Measurements from ENCODE around the gene PDZD7.

Gene PDZD7

DNA sequence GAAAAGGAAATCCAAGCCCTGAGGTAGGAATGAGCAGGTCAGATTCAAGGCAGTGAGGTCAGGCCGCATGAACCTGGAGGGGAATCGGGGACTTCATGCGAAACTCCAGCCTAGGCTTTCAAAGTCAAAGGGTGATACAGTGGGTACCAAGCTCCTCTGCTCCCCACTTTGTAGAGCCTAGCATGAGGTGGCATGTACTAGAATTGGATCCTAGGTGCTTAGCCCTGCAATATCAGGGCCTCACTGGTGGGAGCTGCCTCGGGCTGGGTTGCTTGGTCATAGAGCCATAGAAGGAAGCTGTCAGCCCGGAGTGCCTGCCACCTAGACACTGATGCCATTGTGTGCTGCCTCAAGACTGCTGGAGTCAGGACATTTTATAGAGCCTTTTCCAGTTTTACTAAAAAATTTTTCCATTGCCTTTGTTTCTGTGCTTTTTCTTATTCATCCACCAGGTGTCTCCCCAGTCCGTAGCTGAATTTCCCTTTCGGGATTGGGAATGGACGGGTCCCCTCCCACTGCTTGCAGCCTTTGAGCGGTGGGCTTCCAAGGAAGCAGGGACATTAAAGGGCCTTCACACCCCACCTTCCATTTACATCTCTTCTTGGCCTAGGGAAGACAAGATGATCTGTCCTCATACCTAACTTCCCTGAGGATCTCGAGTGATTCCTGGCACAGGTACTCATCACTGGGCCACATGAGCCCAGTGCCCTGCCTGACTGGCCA lies 36.8 kb downstream of the PDZD7 start:
- Histone ChIP-seq H3K36me3 (ENCODE audit: control insufficient read depth, insufficient read depth, low read length) (peaks cover 39% of the 10 kb centered on the region), H3K4me3 (ENCODE audit: extremely low read depth, insufficient read depth, low read length, poor library complexity, severe bottlenecking) (no peak overlapping the region), H3K27ac (ENCODE audit: low read depth, low read length, severe bottlenecking) (no peak overlapping the region), H3K4me1 (ENCODE audit: control insufficient read depth, insufficient read depth, low read length, poor library complexity, severe bottlenecking) (peaks cover 24% of the 10 kb centered on the region), H3K9me3 (ENCODE audit: control insufficient read depth, low read length) (no peaks in the 10 kb centered on the region)
- WGBS, 2 experiments (ENCODE audit: insufficient coverage in 2 of 2), result 70 to 76% methylated on average over 8 to 10 of the region's 10 CpGs

DNA sequence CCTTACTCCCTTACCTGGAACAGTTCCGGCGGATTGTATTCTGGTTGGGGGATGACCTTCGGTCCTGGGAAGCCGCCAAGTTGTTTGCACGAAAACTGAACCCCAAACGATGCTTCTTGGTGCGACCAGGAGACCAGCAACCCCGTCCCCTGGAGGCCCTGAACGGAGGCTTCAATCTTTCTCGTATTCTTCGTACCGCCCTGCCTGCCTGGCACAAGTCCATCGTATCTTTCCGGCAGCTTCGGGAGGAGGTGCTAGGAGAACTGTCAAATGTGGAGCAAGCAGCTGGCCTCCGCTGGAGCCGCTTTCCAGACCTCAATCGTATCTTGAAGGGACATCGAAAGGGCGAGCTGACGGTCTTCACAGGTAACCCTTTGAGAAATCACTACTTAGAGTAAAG lies 41.8 kb downstream of the PDZD7 start:
- Histone ChIP-seq H3K36me3 (ENCODE audit: control insufficient read depth, insufficient read depth, low read length) (peaks cover 62% of the 10 kb centered on the region), H3K9me3 (ENCODE audit: control insufficient read depth, low read length) (no peaks in the 10 kb centered on the region), H3K27ac (ENCODE audit: low read depth, low read length, severe bottlenecking) (no peak overlapping the region), H3K4me3 (ENCODE audit: extremely low read depth, insufficient read depth, low read length, poor library complexity, severe bottlenecking) (no peak overlapping the region), H3K4me1 (ENCODE audit: control insufficient read depth, insufficient read depth, low read length, poor library complexity, severe bottlenecking) (peaks cover 21% of the 10 kb centered on the region)
- WGBS, 2 experiments (ENCODE audit: insufficient coverage in 2 of 2), result 95% methylated on average over 17 to 21 of the region's 21 CpGs

DNA sequence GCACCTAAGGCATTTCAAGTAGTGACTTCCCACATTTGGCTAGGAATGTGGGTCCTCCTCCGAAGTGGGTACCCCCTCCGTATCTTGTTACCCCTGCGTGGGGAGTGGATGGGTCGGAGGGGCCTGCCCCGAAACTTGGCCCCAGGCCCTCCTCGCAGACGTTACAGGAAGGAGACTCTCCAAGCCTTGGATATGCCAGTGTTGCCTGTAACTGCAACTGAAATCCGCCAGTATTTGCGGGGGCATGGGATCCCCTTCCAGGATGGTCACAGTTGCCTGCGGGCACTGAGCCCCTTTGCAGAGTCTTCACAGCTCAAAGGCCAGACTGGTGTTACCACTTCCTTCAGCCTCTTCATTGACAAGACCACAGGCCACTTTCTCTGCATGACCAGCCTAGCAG lies 42.8 kb downstream of the PDZD7 start:
- H3K36me3 ChIP-seq (ENCODE audit: control insufficient read depth, insufficient read depth, low read length), result peaks cover 55% of the 10 kb centered on the region
- no peak overlapping the region for H3K27ac ChIP-seq (ENCODE audit: low read depth, low read length, severe bottlenecking)
- no peaks in the 10 kb centered on the region for H3K9me3 ChIP-seq (ENCODE audit: control insufficient read depth, low read length)
- H3K4me1 ChIP-seq (ENCODE audit: control insufficient read depth, insufficient read depth, low read length, poor library complexity, severe bottlenecking), result peaks cover 21% of the 10 kb centered on the region
- 69 to 81% methylated on average over 9 to 10 of the region's 10 CpGs for WGBS, 2 experiments (ENCODE audit: insufficient coverage in 2 of 2)
- peak overlapping the region; percentile 98 for H3K4me3 ChIP-seq (ENCODE audit: extremely low read depth, insufficient read depth, low read length, poor library complexity, severe bottlenecking)

DNA sequence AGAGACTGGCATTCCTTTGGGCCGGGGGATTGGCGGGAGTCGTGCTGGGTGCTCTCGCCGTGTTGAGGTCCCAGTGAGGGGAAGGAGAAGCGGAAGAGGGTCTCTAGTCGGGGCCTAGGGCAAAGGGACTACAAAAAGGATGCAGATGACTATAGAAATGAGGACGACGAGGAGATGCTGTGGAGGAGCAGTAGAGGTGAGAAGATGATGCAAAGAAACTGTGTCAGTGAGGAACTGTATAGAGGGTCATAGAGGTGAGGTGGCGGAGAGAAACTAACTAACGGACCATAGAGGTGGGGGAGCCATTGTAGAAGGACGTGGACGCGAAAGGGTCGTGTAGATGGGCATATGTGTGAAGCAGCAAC lies 43.3 kb downstream of the PDZD7 start:
- H3K27ac ChIP-seq (ENCODE audit: low read depth, low read length, severe bottlenecking), result peak overlapping the region; percentile 30
- 1 to 3% methylated on average over 15 of the region's 15 CpGs for WGBS, 2 experiments (ENCODE audit: insufficient coverage in 2 of 2)
- H3K4me3 ChIP-seq (ENCODE audit: extremely low read depth, insufficient read depth, low read length, poor library complexity, severe bottlenecking), result peak overlapping the region; percentile 98
- peaks cover 21% of the 10 kb centered on the region for H3K4me1 ChIP-seq (ENCODE audit: control insufficient read depth, insufficient read depth, low read length, poor library complexity, severe bottlenecking)
- no peaks in the 10 kb centered on the region for H3K9me3 ChIP-seq (ENCODE audit: control insufficient read depth, low read length)
- peaks cover 55% of the 10 kb centered on the region for H3K36me3 ChIP-seq (ENCODE audit: control insufficient read depth, insufficient read depth, low read length)

DNA sequence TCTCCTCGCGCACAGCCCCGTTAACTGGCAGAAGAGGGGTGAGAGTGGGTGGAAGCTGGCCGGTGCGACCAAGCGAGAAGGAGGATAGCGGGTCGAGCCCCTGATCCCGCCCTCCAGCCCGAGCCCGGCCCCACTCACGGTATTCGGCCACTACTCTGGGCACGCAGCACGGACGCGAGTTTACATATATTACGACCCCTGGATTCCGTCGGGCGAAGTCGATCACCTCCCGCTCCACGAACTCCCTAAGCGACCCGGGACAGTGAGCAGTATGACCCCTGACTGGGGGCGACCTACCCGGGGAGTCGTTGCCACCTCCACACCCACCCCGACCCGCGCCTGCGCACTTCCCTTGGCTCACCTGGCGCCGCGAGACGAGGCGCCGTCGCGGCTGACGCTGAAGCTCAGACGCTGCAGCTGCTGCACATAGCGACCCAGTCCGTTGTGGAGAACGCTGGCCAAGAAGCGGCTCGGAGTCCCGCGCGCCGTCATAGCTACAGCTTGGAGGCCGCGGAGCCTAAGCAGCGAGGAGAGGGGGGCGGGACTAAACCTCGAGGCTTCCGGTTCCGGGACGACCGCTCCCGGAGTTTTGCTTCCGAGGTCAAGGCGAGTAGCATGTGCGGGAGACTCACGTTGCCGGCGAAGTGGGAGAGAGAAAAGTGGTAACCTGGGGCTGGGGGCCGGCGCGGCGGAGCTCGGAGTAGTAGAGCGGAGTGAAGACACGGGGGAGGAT lies 43.8 kb downstream of the PDZD7 start, which contains the start of the genes MRPL43 and TWNK:
MRPL43 (minus strand) TSS at position 546 of the 733 bp plus-strand sequence; CDS start at position 492, 54 bp downstream.
TWNK (plus strand) TSS at position 592 of the 733 bp plus-strand sequence. CDS start 668 bp downstream, outside the sequence.
- WGBS, 2 experiments (ENCODE audit: insufficient coverage in 2 of 2), result 0% methylated on average over 52 to 67 of the region's 75 CpGs
- Histone ChIP-seq H3K27ac (ENCODE audit: low read depth, low read length, severe bottlenecking) (peak within 1 kb of the TSS; percentile 67), H3K4me3 (ENCODE audit: extremely low read depth, insufficient read depth, low read length, poor library complexity, severe bottlenecking) (peak within 1 kb of the TSS; percentile 98), H3K9me3 (ENCODE audit: control insufficient read depth, low read length) (no peaks in the 10 kb centered on the region), H3K36me3 (ENCODE audit: control insufficient read depth, insufficient read depth, low read length) (peaks cover 54% of the 10 kb centered on the region), H3K4me1 (ENCODE audit: control insufficient read depth, insufficient read depth, low read length, poor library complexity, severe bottlenecking) (peaks cover 21% of the 10 kb centered on the region)

DNA sequence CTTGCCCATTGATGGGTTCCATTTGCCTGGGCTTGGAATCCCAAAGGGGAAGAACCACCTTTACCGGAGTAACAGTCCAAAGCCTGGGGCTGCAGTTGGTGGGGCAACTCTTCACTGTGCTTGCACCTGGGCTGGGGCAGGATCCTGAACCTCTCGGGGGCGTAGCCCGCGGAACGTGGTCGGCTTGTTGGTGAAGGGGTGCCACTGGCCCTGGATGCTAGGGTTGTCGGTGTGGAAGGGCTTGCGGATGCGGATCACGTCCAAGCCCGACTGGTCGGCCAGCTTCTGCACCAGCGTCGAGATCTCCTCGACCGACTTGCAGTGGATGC lies 44.3 kb downstream of the PDZD7 start:
- H3K36me3 ChIP-seq (ENCODE audit: control insufficient read depth, insufficient read depth, low read length), result peaks cover 59% of the 10 kb centered on the region
- peaks cover 21% of the 10 kb centered on the region for H3K4me1 ChIP-seq (ENCODE audit: control insufficient read depth, insufficient read depth, low read length, poor library complexity, severe bottlenecking)
- H3K9me3 ChIP-seq (ENCODE audit: control insufficient read depth, low read length), result no peaks in the 10 kb centered on the region
- no peak overlapping the region for H3K27ac ChIP-seq (ENCODE audit: low read depth, low read length, severe bottlenecking)
- 24 to 30% methylated on average over 12 to 17 of the region's 17 CpGs for WGBS, 2 experiments (ENCODE audit: insufficient coverage in 2 of 2)
- peak overlapping the region; percentile 98 for H3K4me3 ChIP-seq (ENCODE audit: extremely low read depth, insufficient read depth, low read length, poor library complexity, severe bottlenecking)

DNA sequence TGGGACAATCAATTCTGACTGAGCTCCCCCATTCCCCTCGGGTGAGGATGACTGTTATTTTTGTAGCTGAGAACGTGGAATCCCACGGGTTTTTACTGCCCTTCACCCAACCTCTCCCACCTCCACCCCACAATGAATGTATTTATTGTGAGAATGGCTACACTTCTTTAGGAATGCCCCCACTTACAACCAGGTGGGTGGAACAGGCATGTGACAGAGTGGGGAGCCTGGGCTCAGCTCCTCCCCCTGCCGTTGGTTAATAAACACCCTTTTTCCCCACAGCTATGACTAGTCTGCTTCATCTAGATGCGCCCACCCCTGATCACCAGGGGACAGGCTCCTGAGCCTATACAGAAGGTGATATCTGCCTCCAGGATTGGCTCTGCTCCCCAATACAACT lies 45.6 kb downstream of the PDZD7 start:
- no peak overlapping the region for H3K27ac ChIP-seq (ENCODE audit: low read depth, low read length, severe bottlenecking)
- WGBS, 2 experiments (ENCODE audit: insufficient coverage in 2 of 2), result 83 to 97% methylated on average over 1 to 3 of the region's 5 CpGs
- no peak overlapping the region for H3K4me3 ChIP-seq (ENCODE audit: extremely low read depth, insufficient read depth, low read length, poor library complexity, severe bottlenecking)
- H3K9me3 ChIP-seq (ENCODE audit: control insufficient read depth, low read length), result no peaks in the 10 kb centered on the region
- peaks cover 60% of the 10 kb centered on the region for H3K36me3 ChIP-seq (ENCODE audit: control insufficient read depth, insufficient read depth, low read length)
- H3K4me1 ChIP-seq (ENCODE audit: control insufficient read depth, insufficient read depth, low read length, poor library complexity, severe bottlenecking), result peaks cover 21% of the 10 kb centered on the region

DNA sequence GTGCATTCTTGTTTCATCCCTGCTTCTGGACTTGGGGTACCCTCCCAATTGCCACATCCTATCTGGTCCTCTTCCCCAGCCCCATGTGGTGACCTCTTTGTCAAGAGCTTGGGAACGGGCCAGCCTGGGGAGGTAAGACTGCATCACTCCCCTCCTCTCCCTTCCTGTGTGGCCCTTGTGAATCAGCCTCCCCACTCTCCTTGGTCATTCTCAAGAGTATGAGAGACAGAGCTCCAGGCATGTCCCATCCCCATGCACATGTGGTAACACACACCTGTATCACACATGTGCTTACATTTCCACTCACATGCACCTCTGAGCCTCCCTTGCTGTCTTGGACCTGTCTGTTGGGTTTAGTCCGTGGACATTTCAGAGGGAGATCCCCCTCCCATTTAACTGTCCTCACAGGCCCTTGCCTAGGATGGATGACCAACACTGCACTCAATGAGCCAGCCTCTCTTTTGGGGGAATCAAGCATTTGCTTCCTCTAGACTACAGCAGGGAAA lies 46.2 kb downstream of the PDZD7 start:
- Histone ChIP-seq H3K4me3 (ENCODE audit: extremely low read depth, insufficient read depth, low read length, poor library complexity, severe bottlenecking) (no peak overlapping the region), H3K9me3 (ENCODE audit: control insufficient read depth, low read length) (no peaks in the 10 kb centered on the region), H3K27ac (ENCODE audit: low read depth, low read length, severe bottlenecking) (no peak overlapping the region), H3K36me3 (ENCODE audit: control insufficient read depth, insufficient read depth, low read length) (peaks cover 57% of the 10 kb centered on the region), H3K4me1 (ENCODE audit: control insufficient read depth, insufficient read depth, low read length, poor library complexity, severe bottlenecking) (peaks cover 21% of the 10 kb centered on the region)
- 90 to 100% methylated on average over 2 of the region's 2 CpGs for WGBS, 2 experiments (ENCODE audit: insufficient coverage in 2 of 2)

DNA sequence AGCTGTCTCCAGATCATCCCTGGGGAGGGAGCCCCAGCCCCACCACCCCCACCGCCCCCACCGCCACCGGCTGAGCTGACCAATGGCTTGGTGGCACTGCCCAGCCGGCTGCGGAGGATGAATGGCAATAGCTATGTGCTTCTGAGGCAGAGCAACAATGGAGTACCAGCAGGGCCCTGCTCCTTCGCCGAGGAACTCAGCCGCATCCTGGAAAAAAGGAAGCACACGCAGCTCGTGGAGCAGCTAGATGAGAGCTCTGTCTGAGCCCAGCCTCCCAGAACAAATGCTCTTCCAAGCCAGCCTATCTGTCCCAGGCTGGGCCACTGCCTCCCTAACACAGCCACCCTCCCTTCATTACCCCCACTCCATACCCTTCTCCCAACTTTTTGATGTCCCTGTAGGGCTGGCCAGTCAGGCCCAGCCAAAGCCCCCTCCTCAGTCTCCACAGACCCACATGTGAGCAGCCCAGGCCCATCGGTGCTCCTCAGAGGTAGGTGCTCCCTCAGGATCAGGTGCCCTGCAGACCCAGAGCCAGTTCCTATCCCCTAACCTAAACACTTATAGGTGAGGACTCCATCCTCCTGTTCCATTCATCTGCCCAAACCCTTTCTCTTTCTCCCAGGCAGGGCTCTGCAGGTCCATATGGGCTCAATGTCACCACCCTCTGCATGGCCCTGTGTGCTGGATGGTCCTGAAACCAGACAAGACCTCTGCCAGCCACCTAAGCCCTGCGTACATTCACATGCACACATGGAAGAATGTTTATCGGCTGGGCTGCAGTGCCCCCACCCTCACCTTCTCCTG lies 46.9 kb downstream of the PDZD7 start:
- WGBS, 2 experiments (ENCODE audit: insufficient coverage in 2 of 2), result 92 to 94% methylated on average over 10 to 12 of the region's 13 CpGs
- no peak overlapping the region for H3K4me3 ChIP-seq (ENCODE audit: extremely low read depth, insufficient read depth, low read length, poor library complexity, severe bottlenecking)
- no peak overlapping the region for H3K27ac ChIP-seq (ENCODE audit: low read depth, low read length, severe bottlenecking)
- H3K4me1 ChIP-seq (ENCODE audit: control insufficient read depth, insufficient read depth, low read length, poor library complexity, severe bottlenecking), result peaks cover 18% of the 10 kb centered on the region
- H3K9me3 ChIP-seq (ENCODE audit: control insufficient read depth, low read length), result no peaks in the 10 kb centered on the region
- peaks cover 52% of the 10 kb centered on the region for H3K36me3 ChIP-seq (ENCODE audit: control insufficient read depth, insufficient read depth, low read length)

DNA sequence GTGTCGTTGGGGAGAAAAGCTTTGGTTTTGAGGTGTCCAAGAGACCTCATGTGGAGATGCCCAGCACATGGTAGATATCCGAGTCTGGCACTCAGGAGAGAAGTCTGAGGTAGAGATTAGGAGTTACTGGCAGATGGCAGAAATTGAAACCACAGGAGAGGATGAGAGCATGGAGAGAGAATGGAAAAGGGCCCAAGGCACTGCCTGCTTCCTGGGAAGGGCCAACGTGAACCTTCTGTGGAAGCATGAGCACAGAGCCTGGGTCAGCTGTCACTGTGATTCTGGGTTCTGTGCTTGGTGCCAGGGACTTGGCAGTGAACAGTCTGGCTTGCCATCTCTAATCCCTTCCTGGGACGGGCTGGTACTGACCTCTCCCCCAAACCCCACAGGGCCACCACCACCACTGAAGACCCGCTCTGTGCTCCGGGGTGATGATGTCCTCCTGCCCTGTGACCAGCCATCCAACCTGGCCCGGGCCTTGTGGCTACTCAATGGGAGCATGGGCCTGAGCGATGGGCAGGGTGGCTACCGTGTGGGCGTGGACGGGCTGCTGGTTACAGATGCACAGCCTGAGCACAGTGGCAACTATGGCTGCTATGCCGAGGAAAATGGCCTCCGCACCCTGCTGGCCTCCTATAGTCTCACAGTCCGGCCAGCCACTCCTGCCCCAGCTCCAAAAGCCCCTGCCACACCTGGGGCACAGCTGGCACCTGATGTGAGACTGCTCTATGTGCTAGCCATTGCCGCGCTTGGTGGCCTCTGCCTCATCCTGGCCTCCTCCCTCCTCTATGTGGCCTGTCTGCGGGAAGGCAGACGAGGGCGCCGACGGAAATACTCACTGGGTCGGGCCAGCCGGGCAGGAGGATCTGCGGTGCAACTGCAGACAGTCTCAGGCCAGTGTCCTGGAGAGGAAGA lies 47.8 kb downstream of the PDZD7 start:
- H3K27ac ChIP-seq (ENCODE audit: low read depth, low read length, severe bottlenecking), result no peak overlapping the region
- H3K4me3 ChIP-seq (ENCODE audit: extremely low read depth, insufficient read depth, low read length, poor library complexity, severe bottlenecking), result no peak overlapping the region
- peaks cover 51% of the 10 kb centered on the region for H3K36me3 ChIP-seq (ENCODE audit: control insufficient read depth, insufficient read depth, low read length)
- H3K9me3 ChIP-seq (ENCODE audit: control insufficient read depth, low read length), result no peaks in the 10 kb centered on the region
- peaks cover 10% of the 10 kb centered on the region for H3K4me1 ChIP-seq (ENCODE audit: control insufficient read depth, insufficient read depth, low read length, poor library complexity, severe bottlenecking)
- 94 to 95% methylated on average over 16 to 19 of the region's 24 CpGs for WGBS, 2 experiments (ENCODE audit: insufficient coverage in 2 of 2)
